VCaP (cell line): Measurements from ENCODE around the gene PCDHB9.
A peak's percentile ranks its signal among the peaks of the same experiment; 100 is the strongest.
"Not testable (repeated sequence)": the region's sequence is repeated elsewhere in the genome, so short reads cannot be mapped to it uniquely, and the experiment has no call there.

Experiments
- H3K27ac ChIP-seq: fragments of 450-650 bp; 2 replicates; pipeline ENCODE4 v1.5.1; 2017
- CTCF ChIP-seq: fragments of 450-650 bp; conservative IDR thresholded peaks from 2 replicates; pipeline ENCODE4 v1.5.1; 2017; ENCODE audit warnings: mild to moderate bottlenecking, moderate library complexity

PCDHB9 gene

GRCh38 chr5:141223112-141223783 lies 36.3 kb downstream of the PCDHB9 start, which contains the start of gene PCDHB14:
Gene PCDHB14, plus strand, starts transcription at chr5:141223343. Its CDS starts 163 bp downstream, at chr5:141223506.
- peak; percentile 76 for TF ChIP-seq CTCF
- peak within 1 kb of the TSS; percentile 40; the same call in 1 of the 2 replicates for H3K27ac ChIP-seq

GRCh38 chr5:141224844-141225243 lies 37.9 kb downstream of the PCDHB9 start:
- not testable (repeated sequence) for H3K27ac ChIP-seq

GRCh38 chr5:141225421-141225820 lies 38.5 kb downstream of the PCDHB9 start:
- not testable (repeated sequence) for H3K27ac ChIP-seq

- TF ChIP-seq CTCF: peak; percentile 77
- no peak overlapping the region for H3K27ac ChIP-seq
Observed at GRCh38 chr5:141234109-141234667, 47.2 kb downstream of the PCDHB9 start.

- not testable (repeated sequence) for H3K27ac ChIP-seq
Observed at GRCh38 chr5:141235922-141236321, 49.0 kb downstream of the PCDHB9 start.

- H3K27ac ChIP-seq: no peak overlapping the region
- no peak for TF ChIP-seq CTCF
Observed at GRCh38 chr5:141236516-141237313, 49.8 kb downstream of the PCDHB9 start.
